Measurements from ENCODE around the gene MCOLN2.
"Not testable (repeated sequence)": the region's sequence is repeated elsewhere in the genome, so short reads cannot be mapped to it uniquely, and the experiment has no call there.

Gene MCOLN2

DNA sequence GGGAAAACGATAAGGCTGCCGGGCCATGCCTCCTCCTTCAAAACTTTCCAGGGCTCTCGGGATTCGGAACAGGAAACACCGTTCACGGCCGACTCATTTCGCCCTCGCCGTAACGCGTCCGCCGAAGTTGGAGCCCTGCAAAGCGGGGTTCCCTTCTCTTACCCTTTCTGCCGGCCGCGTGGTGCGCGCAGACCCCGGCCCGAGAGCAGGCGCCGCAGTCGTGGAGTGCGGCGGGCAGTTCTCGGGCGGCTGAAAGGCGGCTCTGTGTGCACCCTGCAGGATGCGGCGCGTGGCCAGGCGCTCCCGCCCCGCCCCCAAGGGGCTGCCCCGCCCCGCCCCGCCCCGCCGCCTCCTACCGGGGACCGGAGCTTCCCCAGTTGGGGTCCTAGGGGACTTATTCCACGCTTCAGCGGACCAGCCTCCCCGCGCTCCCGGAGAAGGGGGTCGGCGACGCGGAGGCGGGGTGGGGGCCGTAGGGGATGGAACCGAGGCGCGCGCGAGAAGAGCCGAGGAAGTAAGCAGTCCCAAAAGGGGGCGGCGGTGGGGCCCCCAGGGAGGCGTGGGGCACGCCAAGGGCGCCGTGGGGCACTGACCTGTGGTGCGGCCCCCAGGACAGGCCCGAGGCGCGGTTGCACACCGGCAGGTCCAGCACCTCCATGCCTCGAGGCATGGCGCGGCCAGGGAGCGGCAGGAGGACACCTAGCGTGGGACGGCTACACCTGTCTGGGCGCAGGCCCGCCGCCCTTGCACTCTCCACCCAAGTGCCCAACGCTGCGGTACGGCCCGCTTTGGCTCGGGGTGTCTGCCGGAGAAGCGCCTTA is at the start of gene MCOLN2:
Gene MCOLN2, minus strand, starts transcription at position 268 of the 821 bp plus-strand sequence. Its CDS starts 241 bp downstream, at position 27.
- peak; percentile 64 for DNase-seq

DNA sequence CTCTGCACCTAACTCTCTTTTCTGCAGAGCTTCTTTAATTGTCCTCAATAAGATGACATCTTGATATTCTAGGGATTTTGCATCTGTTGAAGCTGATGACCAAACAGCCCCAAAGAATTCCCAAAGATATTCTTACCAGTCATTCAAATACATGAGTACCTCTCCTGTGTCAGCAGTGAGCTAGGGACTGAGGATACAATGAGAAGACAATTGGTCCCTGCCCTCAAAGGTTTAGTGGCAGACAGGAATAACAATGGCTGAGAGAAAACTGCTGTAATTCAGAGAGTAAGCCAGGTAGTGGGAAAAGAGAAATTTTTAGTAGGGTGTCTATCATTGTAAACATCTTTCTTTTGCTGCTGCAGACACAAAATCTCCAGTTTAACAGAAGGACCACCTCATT is 45.5 kb upstream of the MCOLN2 start:
- no peak for DNase-seq

DNA sequence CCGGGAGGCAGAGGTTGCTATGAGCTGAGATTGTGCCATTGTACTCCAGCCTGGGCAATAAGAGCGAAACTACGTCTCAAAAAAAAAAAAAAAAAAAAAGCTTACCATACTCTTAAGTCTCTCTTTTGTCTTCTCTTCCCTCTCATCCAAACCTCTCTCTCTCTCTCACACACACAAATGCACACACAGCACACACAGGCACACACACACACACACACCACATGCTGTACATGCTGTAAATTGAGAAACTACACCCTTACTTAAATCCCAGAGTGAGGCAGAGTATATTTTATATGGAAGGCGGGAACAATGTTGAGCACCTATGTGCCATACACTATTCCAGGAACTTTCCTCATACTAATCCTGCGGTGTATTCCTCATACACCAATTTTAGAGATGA is 44.9 kb upstream of the MCOLN2 start:
- no peak for DNase-seq

DNA sequence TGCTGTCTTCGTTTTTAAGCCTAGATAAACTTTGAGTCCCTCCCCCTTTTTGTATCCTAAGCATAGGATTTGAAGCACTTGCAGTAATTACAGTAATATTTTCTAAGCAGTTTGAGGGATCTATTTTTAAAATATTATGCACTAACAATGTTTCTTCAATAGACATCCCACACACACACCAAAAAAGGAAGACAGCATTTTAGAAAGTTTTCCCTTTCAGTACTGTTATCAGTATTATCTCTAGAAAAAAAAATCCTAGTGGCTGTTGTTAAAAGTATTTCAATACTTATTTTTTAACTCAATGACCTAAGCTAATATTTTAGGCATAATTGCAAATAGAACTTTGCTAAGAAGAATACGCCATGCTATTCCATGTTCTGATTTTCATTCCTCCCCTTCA is 36.3 kb upstream of the MCOLN2 start:
- DNase-seq: no peak

DNA sequence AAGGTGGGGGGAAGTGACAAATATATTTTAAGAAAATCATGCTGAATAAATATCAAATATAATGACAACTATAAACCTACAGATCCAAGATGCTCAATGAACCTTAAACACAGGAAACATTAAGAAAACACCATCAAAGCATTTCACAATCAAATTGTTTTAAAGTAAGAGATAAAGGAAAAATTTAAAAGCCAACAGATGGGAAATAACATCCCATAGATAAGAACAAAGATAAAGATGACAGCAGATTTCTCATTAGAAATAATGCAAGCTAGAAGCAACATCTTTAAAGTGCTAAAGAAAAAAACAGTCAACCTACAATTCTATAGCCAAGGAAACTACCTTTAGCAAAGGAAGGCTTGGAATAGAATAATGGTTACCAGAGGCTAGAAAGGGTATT is 33.6 kb upstream of the MCOLN2 start:
- DNase-seq: no peak

DNA sequence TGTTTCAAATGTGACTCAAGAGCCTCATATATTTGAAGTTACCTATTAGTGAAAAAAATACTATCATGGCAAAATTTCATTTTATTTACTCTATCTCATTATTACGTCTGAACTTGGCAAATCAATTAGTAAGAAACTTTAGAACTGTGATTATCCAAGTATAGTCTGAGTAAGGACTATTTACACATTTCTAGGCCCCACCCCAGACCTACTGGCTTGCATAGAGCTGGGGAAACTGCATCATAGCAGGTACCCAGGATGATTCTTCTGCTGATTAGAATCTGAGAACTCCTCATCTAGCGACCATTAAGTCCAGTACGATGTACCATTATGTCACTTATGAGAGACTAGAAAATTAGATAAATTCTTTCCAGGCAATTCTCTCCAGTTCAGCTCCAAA is 31.2 kb upstream of the MCOLN2 start:
- no peak for DNase-seq

DNA sequence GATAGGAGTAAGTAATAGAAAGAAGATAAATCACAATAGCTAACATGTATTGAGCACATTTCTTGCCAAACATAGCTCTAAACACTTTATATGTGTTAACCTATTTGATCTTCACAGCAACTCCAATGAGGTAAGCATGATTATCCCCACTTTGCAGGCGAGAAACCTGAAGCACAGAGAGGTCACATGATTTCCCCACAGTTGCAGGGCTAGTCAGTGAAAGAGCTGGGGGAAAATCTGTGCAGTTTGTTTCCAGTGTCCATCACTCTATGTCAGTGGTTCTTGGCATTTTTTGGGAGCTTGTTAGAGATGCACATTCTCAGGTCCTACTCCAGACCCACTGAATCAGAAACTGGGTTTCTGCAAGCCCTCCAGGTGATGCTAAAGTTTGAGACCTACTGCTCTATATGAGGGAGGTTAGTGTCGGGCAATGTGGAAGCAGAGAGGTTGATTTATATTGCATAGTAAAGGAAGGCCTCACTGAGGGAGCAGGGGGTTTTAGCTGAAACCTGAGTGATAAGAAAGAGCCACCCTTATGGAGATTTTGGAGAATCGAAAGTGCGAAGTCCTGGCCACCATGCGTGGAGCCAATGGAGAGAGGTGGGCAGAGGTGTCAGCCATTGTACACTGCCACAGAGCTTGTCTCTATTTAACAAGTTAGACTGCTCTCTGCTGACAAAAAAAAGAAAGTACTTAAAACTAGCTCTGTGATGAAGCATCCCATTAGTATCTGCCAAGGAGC is 30.5 kb upstream of the MCOLN2 start:
- DNase-seq: peak; percentile 19

DNA sequence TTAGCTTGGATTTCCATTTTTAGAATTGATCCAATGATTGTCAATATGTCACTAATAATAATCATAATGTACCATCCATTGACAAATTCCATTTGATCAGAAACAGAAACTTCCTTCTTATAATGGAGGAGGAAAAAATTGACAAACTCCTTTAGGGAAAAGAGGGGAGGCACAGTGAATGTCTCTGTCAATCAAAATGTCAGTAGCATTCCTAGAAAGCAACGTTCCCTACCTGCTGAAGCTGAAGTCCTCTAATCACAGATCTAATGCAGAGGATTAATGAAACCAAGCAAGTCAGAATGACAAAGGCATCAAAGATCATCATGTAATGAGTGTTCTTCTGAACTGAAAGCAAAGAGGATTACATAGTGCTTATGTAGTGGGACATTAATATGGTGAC is 29.0 kb upstream of the MCOLN2 start:
- DNase-seq: no peak

DNA sequence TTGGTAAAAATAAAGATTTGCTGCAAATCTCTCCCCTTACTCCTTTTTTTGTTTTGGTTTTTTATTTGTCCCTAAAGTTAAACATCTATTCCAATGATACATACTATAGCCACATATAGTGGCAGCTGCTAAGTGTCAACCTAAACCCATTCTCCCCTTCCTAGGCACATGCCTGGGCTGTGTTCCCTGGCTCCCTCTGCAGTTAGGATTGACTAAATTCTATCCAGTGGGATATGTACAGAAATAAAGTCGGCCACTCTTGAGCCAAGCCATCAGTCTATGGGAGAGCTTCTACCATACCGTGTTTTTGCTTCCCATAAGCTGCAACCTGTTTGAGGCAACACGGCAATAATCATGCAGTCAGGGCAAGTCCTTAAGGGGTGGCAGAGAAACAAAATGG is 27.8 kb upstream of the MCOLN2 start:
- no peak for DNase-seq

DNA sequence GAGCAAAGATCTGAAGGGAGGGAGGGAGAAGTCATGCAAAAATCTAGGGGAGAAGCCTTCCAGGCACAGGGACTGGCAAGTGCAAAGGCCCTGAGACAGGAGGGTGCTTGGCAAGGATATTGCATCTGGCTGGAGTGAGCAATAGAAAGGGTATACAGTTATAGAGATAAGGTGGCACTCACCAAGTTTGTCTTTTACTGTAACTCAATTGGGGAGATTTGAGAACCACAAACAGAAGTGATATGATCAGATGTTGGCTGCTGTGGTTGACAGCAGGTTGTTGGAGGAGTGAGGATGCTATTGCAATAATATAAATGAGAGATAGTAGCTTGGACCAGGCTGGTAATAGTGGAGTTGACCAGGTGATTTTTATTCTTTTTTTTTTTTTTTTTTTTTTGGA is 25.8 kb upstream of the MCOLN2 start:
- DNase-seq: no peak

DNA sequence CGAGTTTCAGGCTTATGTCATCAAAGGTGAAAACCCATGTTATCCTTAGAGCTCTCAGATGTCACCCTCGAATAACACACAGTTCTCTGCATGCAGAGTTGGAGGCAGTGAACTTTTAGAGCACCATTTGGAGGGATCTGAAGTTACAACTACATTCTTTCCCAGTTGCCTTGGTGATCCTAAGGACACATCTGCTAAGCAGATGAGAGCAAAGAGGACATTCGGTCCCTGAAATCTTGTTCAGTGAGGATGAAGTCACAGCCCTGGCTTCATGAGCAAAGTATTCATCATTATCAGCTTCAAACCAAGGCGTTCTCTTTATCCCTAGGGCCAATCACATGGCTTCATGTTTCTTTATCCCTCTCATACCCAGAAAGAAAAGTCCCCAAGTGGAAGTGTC is 23.1 kb upstream of the MCOLN2 start:
- DNase-seq: no peak

DNA sequence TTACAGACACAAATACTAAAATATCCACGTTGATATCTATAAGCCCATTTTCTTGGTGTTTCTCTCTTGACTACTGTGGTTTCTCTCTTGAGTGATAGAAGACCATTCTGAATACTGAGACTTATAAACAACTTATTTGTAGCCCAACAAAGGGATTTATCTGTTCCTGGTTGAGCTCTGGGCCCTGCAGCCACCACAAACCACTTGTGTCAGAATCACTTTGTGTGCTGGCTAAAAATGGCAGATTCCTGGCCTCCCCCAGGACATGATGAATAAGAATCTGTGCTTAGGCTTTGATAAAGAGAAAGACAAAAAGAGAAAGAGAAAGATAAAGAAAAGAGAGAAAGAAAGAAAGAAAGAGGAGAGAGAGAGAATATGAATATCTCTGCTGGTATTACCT is 18.9 kb upstream of the MCOLN2 start:
- no peak for DNase-seq

DNA sequence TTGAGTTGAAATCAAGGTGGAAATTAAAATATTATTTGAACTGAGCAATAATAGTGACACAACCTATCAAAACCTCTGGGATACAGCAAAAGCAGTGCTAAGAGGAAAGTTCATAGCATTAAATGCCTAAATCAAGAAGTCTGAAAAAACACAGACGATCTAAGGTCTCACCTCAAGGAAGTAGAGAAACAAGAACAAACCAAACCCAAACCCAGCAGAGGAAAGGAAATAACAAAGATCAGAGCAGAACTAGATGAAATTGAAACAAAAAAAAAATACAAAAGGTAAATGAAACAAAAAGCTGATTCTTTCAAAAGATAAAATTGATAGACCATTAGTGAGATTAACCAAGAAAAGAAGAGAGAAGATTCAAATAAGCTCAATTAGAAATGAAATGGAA is 8.7 kb upstream of the MCOLN2 start:
- DNase-seq: not testable (repeated sequence)

DNA sequence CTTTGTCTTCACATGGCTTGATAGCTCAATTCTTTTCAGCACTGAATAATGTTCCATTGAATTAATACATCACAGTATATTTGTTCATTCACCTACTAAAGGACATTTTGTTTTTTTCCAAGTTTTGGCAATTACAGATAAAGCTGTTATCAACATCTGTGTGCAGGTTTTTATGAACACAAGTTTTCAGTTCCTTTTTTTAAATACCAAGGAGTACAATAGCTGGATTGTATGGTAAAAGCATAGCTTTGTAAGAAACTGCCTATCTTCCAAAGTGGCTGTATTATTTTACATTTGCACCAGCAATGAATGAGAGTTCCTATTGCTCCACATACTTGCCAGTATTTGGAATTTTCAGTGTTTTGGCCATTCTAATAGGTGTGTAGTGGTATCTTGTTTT is 4.8 kb upstream of the MCOLN2 start:
- DNase-seq: no peak

DNA sequence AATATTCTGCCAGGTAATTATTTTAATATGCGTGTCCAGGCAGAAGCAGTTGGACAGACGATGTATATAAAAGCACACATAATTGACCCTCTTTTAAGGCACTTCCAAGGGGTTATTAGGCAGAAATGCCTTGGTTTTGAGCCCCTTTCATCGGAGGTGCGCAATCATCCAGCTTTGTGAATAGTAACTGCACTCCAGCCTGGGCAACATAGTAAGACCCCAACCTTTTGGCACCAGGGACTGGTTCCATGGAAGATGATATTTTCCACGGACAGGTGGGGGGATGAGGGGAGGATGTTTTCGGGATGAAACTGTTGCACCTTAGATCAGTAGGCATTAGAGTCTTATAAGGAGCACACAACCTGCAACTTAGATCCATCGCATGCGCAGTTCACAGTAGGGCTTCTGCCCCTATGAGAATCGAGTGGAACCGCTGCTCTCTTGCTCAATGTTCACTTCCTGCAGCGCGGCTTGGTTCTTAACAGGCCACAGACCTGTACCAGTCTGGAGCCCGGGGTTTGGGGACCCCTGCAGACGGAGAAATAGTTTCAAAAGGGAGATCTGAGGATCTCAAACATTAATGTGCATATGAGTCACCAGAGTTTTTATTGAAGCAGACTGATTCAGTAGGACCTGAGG is 1.8 kb upstream of the MCOLN2 start:
- peak; percentile 68 for DNase-seq

DNA sequence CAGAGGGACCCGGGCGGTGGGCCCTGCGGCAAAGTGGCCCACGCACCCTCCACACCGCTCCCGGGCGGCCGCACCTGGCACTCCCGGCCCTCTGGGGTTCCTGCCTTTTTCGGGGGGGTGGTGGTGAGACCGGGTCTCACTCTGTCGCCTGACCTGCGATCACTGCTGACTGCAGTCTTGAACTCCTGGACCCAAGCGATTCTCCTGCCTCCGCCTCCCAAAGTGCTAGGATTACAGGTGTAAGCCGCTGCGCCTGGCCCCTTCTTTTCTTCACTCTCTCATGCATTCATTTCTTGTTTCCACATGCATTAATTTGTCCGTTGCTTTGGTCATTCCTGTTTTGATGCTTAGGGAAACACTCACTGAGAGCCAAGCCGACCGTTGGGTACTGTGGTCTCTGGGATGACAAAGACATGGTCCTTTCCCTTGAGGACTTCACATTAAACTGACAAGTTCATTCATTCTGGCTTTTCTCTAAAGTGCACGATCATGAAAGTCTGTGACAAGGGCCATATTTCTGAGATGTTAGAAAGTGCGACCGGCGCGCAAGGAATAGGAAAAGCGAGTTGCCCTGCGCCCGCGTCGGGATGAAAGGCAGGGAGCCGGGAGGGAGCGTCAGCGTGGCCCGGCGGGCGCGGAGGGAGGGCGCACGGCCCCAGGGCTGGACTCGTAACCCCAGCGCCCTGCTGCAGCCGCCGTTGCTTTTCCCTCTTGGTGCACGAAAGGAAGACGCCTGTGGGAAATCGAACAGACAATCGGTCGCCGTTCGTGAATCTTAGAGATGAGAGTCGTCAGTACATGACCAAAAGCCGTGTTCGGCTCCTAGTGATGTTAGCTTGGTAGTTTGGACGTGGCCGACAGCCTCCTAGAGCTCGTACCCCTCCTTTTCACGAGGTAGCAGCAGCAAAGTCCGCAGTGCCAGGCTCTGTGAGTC is 1.0 kb upstream of the MCOLN2 start:
- peak; percentile 17 for DNase-seq

DNA sequence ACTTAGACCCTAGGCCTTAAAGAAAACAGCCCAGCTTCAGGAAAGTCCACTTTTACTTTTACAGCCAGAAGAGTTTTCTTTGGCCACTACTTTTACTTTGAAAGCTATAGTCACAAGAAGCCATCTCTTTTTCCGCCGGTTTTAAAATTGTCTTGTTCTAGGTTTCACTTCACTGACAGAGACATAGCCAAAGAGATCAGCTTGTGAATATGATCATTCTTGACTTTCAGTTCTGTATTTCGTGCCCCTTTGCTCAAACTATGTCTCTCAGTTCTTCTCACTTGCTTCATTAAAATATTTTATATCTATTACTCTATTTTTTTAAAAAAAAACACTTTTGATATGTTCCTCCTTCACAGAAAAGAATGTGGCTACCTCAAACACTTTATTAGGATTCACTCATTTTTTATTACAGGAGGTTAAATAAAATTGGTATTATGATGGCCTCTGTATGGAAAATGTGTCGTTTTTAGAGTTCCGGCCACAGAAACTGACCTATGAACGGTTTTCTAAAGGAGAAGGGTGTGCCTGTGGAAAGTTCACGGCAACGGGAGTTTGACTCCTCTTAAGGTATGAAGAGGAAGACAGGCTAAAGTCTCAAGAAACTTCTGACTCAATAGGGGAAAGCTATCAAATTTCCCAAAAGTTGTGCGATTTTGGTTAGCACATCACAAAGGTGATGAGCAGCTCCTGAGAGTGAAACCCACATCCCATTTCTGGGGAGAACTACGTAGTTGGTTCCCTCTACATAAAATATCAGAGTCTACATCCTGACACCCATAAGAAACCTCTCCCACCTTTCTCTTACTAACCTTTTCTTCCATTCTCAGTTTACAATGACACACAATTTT is 1.2 kb downstream of the MCOLN2 start:
- DNase-seq: no peak

DNA sequence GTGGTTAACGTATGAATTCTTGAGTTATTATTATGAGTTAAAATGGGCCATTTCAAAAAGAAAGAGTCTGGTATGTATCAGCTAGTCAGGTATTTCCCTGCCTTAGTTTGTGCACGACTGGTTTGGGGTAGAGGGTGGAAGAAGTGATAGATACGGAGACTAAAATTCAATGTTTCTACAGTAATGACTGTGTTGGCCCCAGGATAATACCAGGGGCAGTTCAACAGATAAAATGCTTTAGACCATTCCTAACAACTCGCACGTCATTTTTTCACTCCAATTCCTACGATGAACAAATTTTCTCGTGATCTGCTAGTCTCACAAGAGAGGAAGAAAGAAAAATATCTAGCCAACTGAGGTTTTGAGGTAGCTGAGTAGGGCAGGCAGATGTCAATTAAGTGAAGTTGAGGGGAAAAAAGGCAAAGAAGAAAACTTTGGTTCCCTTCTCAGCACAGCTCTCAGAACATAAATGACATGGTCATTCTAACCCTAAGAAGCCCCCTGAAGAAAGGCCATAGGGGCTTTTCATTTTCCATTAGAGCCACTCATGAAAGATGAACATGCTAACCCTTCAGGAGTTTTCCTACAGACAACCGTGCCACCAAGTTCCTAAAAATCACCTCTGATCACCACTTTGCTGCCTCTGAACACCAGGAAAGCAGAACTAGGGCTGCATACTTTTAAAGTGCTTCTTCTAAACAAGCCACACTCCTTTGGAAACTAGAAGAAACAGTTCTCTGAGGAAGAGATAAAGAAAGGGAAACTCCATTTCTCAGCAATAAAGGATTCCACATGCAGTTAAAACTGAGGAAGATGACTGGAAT is 5.6 kb downstream of the MCOLN2 start:
- no peak for DNase-seq

DNA sequence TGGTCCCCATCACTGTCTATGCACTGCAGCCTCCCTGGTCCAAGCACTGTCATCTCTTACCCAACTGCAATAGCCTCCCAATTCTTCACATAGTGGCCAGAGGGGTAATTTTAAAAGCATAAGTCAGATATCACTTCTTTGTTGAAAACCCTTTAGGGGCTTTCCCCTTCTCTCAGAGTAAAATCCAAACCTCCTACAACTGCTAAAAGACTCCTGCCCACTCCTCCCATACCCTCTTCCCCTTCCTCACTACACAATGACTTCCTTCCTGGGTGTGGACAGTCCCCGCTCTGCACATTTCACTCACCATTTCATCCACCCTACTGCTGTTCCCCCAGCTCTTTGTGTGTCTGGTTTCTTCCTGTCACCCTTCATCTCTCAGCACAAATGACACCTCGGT is 8.3 kb downstream of the MCOLN2 start:
- no peak for DNase-seq

DNA sequence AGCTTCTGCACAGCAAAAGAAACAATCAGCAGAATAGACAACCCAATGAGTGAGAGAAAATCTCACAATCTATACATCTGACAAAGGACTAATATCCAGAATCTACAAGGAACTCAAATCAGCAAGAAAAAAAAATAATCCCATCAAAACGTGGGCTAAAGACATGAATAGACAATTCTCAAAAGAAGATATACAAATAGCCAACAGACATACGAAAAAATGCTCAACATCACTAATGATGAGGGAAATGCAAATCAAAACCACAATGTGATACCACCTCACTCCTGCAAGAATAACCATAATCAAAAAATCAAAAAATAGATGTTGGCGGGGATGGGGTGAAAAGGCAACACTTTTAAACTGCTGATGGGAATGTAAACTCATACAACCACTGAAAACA is 10.4 kb downstream of the MCOLN2 start:
- DNase-seq: not testable (repeated sequence)

DNA sequence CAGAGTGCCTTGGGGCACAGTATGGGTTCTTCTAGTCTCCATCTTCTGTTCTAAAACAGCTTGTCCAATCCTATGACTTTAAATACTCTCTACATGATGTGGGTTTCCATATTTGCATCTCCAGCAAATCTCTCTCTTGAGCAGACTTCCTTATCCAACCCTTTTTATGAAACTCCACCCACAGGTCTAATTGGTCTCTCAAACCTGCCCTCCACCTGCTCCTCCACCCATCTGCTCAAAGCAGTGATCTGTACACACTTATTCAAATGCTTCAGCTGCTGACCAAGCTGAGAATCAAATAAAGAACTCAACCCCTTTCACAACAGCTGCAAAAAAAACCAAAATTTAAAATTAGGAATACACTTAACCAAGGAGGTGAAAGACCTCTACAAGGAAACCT is 11.5 kb downstream of the MCOLN2 start:
- no peak for DNase-seq
